Fibroblast of gingiva (primary cell): ENCODE results near the gene CHCT1.
A peak's percentile ranks its signal among the peaks of the same experiment; 100 is the strongest.
"Not testable (repeated sequence)": the region's sequence is repeated elsewhere in the genome, so short reads cannot be mapped to it uniquely, and the experiment has no call there.

Experiments used
- DNase-seq: peaks from one replicate; pipeline ENCODE4 v3.0.0-alpha.2; 2011; ENCODE audit warnings: low read depth

The CHCT1 gene

DNA sequence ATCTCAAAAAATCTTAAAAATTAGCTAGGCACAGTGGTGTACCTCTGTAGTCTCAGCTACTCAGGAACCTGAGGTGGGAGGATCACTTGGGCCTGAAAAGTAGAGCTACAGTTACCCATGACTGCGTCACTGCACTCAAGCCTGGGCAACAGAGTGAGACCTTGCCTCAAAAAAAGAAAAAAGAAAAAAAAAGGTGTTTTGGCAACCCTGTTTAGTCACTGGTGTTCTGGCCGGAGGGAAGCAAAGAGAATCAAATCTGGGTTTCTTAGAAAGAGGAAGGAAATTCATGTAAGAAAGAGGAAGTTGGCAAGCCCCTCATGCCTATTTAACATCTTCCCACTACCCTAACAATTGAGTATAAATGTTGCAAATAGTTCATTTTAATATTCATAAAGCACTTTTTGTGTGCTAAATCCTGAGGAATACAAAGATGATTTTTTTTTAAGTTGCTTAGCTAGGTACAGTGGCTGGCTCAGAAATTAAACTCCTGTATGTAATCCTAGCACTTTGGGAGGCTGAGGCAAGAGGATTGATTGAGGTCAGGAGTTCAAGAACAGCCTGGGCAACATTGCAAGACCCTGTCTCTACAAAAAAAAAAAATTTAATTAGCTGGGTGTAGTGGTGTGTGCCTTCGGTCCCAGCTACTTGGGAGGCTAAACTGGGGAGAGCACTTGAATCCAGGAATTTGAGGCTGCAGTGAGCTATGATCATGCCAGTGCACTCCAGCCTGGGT is 23.9 kb upstream of the CHCT1 start:
- DNase-seq = no peak

DNA sequence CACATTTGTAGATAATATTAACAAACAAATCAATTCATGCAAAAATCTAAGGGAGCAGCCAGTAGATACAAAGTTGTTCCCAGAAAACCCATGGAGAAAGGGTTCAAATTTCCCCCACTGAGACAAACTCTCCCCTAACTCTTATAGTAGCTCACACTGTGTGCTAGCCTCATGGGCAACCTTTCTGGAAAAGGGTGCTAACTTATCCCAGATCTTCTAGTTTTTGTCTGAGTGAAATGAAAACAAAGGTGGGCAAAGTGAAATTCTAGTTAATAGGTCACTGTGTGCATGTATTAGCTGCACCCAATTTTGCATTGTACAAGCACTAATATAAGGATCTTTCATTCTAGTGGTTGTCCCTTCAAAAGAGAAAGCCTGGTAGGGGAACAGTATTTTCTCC is 20.5 kb upstream of the CHCT1 start:
- DNase-seq = no peak

DNA sequence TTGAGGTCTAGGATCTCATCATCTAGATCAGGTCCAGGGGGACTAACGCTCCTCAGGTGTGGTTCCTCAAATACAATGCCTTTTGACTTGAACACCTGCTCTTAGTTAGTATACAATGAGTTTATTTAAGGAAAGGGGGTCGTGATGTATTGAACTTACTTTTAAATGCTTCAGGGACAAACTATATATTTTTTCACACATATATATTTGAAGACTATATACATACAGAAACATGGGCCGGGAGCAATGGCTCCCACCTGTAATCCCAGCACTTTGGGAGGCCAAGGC is 18.8 kb upstream of the CHCT1 start:
- no peak for DNase-seq

GRCh38 chr17:60403962-60404361 is 18.3 kb upstream of the CHCT1 start:
- no peak for DNase-seq

GRCh38 chr17:60406887-60407286 is 15.4 kb upstream of the CHCT1 start:
- DNase-seq = no peak

GRCh38 chr17:60410001-60410400 is 12.3 kb upstream of the CHCT1 start:
- no peak for DNase-seq

GRCh38 chr17:60412701-60413100 is 9.6 kb upstream of the CHCT1 start:
- no peak for DNase-seq

GRCh38 chr17:60415146-60415545 is 7.1 kb upstream of the CHCT1 start:
- no peak for DNase-seq

DNA sequence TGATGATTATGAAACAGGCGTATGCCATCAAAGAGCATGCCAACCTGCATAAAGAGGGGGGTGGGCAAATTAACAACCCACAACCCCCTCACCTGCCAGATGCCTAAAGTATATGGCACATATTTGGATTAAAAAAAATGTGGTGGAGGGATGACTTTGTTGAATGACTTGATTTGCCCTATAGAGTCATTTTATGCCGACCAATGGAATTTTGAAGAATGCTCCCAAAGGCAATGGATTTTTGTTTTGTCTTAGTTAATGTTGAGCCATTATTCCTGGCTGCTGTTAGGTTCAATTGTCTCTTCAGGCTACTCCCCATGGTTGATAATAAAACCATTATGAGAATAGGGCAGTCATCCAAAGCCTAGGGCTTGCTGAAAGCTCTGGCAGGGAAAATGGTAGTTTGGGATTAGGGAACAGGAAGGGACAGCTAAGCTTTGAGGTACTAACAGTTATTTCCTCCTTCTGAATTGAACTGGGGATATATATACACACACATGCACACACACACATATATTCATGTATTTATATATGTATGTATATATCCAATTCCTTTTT is 5.8 kb upstream of the CHCT1 start:
- no peak for DNase-seq

DNA sequence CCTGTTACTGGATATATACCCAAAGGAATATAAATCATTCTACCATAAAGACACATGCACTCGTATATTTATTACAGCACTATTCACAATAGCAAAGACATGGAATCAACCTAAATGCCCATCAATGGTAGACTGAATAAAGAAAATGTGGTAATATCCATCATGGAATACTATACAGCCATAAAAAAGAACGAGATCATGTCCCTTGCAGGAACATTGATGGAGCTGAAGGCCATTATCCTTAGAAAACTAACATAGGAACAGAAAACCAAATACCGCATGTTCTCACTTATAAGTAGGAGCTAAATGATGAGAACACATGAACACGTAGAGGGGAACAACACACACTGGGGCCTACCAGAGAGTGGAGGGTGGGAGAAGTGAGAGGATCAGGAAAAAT is 3.3 kb upstream of the CHCT1 start:
- DNase-seq = not testable (repeated sequence)

GRCh38 chr17:60419875-60420274 is 2.4 kb upstream of the CHCT1 start:
- DNase-seq = not testable (repeated sequence)

GRCh38 chr17:60421273-60422161 is 772 bp upstream of the CHCT1 start:
- DNase-seq = peak; percentile 64

DNA sequence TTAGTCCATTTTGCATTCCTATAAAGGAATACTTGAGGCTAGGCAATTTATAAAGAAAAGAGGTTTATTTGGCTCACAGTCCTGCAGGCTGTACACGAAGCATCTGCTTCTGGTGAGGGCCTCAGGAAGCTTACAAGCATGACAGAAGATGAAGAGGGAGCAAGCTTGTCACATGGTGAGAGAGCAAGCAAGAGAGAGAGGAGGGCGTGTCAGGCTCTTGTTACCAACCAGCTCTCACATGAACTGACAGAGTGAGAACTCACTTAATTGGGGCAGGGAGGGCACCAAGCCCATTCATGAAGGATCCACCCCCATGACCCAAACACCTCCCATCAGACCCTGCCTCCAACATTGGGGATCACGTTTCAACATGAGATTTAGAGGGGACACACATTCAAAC is 1.6 kb downstream of the CHCT1 start:
- DNase-seq = no peak

- DNase-seq = no peak
These were observed 3.3 kb downstream of the CHCT1 start for GRCh38 chr17:60425626-60426025.

- no peak for DNase-seq
These were observed 4.3 kb downstream of the CHCT1 start for GRCh38 chr17:60426596-60426995.

GRCh38 chr17:60428491-60428890 is 6.2 kb downstream of the CHCT1 start:
- not testable (repeated sequence) for DNase-seq

DNA sequence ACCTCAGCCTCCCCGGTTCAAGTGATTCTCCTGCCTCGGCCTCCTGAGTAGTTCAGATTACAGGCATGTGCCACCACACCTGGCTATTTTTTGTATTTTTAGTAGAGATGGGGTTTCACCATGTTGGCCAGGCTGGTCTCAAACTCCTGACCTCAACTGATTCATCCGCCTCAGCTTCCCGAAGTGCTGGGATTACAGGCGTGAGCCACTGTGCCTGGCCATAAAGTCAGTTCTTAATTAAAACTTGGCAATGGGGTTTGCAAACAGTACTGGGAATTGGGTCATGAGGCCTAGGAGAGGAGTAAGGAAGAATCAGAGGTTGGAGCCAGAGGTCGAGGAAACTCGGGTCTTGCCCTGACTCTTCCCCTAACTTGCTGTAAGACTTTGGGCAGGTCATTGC is 8.3 kb downstream of the CHCT1 start:
- not testable (repeated sequence) for DNase-seq

- DNase-seq = not testable (repeated sequence)
These were observed 11.0 kb downstream of the CHCT1 start for GRCh38 chr17:60433021-60433997.

DNA sequence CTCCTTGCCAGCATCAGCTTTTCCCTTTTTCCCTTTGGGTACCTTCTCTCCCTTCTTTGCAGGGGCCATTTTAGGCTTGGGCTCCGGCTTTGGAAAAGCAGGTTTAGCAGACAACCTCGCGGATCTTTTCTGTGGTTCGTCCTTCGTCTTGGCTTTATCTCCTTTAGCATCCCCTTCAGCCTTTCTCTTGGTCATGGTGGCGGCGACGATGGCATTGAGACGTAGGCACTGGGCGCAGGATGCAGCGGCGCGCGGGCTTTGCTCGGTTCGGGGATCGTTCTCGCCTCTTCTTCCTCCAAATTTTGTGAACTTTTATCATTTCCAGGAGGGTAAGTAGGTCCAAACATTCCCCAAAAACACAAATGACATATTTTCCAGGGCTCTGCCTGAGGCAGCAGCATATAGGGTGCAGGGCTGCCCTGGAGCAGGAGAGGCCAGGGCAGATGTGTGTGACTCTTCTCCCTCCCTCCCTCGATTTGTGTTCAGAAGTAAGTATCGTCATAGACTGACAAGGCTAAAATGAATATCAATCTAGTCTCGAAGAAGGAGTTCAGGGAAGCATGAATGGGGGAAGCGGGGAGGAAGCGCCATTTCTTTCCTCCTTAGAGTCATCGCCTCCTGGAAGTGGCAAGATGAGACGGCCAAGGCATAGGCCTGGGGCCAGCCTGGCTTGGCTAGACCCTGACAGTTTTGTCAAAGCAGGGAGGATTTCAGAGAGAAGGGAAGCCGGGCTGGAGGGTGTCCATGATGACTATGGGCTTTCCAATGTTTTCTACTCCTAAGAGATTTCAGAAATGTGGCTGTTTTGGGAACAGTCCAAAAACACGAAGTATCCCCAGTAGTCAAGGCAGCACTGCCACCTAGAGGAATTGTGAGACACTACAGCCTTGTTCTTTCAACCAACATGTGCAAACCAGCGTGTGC is 13.2 kb downstream of the CHCT1 start:
- peak; percentile 88 for DNase-seq

GRCh38 chr17:60436676-60437075 is 14.4 kb downstream of the CHCT1 start:
- no peak for DNase-seq

- DNase-seq = peak; percentile 42
These were observed 17.2 kb downstream of the CHCT1 start for GRCh38 chr17:60439501-60439900.
